Transverse colon (tissue), 3 donors: ENCODE data around the gene CENPVL3.

ENCODE experiments used
- EP300 ChIP-seq: sonication (generic); formaldehyde crosslinking; IDR thresholded peaks from one replicate; pipeline ENCODE4 v1.6.1; 2017; ENCODE audit warnings: antibody characterized with exemption, low read depth
- TF ChIP-seq, protein P1 (sequence below), 5 experiments: fragments of 200-600 bp in 3 of 5; fragments of 450-650 bp in 2 of 5; sonication (generic) in 3 of 5; IDR thresholded peaks; 1 replicate in 2 of 5; 2 replicates in 3 of 5; pipeline ENCODE4 v1.5.1; 2016 to 2017; ENCODE audit warnings: antibody characterized with exemption in 5 of 5, inconsistent platforms in 3 of 5, mild to moderate bottlenecking in 2 of 5, moderate library complexity in 1 of 5

DNA sequence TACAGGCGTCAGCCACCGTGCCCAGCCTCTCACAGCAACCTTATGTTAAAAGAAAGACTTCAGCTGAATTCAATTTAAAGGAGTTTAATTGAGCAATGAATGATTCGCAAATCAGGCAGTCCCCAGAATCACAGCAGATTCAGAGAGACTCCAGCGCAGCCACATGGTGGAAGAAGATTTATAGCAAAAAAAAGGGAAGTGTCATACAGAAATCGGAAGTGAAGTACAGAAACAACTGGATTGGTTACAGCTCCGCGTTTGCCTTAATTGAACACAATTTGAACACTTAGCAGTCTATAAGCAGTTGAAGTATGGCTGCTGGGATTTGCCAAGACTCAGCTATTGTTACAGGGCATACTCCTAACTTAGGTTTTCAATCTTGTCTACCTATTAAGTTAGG lies 19.8 kb downstream of the CENPVL3 start:
- TF ChIP-seq, protein P1, sequence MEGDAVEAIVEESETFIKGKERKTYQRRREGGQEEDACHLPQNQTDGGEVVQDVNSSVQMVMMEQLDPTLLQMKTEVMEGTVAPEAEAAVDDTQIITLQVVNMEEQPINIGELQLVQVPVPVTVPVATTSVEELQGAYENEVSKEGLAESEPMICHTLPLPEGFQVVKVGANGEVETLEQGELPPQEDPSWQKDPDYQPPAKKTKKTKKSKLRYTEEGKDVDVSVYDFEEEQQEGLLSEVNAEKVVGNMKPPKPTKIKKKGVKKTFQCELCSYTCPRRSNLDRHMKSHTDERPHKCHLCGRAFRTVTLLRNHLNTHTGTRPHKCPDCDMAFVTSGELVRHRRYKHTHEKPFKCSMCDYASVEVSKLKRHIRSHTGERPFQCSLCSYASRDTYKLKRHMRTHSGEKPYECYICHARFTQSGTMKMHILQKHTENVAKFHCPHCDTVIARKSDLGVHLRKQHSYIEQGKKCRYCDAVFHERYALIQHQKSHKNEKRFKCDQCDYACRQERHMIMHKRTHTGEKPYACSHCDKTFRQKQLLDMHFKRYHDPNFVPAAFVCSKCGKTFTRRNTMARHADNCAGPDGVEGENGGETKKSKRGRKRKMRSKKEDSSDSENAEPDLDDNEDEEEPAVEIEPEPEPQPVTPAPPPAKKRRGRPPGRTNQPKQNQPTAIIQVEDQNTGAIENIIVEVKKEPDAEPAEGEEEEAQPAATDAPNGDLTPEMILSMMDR (IDR thresholded peaks at IDR 0.05) = no peak
- no peak for TF ChIP-seq EP300
